Measurements from ENCODE around the gene ALOX5.

Gene ALOX5

DNA sequence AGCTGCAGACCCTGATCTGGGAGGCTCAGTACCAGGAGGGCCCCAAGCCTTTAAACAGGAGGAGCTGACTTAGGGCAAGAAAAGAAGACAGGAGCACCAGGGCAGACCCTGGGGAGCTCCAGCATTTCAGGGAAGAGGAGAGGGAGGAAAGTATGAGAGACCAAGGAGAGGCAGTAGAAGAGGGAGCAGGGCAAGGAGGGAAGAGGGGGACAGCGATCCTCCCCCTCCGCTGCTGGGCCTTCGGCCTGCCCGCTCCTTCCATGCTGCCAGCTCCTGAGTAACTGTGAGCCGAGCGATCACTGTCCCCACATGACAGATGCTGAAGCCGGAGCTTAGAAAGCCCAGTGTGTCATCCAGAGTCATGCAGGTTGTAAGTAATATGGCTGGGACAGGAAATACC is 65.9 kb downstream of the ALOX5 start:
- Mint-ChIP-seq H3K27me3 (ENCODE audit: low read depth) (no peaks in the 10 kb centered on the region), H3K4me3 (no peak overlapping the region), H3K27ac (no peak overlapping the region), H3K9me3 (peaks cover 10% of the 10 kb centered on the region), H3K4me1 (no peaks in the 10 kb centered on the region), H3K36me3 (ENCODE audit: low read depth) (no peaks in the 10 kb centered on the region)
- TF ChIP-seq, protein P1, sequence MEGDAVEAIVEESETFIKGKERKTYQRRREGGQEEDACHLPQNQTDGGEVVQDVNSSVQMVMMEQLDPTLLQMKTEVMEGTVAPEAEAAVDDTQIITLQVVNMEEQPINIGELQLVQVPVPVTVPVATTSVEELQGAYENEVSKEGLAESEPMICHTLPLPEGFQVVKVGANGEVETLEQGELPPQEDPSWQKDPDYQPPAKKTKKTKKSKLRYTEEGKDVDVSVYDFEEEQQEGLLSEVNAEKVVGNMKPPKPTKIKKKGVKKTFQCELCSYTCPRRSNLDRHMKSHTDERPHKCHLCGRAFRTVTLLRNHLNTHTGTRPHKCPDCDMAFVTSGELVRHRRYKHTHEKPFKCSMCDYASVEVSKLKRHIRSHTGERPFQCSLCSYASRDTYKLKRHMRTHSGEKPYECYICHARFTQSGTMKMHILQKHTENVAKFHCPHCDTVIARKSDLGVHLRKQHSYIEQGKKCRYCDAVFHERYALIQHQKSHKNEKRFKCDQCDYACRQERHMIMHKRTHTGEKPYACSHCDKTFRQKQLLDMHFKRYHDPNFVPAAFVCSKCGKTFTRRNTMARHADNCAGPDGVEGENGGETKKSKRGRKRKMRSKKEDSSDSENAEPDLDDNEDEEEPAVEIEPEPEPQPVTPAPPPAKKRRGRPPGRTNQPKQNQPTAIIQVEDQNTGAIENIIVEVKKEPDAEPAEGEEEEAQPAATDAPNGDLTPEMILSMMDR (IDR thresholded peaks at IDR 0.05; ENCODE audit: unreplicated experiment in 3 of 3): no peak

DNA sequence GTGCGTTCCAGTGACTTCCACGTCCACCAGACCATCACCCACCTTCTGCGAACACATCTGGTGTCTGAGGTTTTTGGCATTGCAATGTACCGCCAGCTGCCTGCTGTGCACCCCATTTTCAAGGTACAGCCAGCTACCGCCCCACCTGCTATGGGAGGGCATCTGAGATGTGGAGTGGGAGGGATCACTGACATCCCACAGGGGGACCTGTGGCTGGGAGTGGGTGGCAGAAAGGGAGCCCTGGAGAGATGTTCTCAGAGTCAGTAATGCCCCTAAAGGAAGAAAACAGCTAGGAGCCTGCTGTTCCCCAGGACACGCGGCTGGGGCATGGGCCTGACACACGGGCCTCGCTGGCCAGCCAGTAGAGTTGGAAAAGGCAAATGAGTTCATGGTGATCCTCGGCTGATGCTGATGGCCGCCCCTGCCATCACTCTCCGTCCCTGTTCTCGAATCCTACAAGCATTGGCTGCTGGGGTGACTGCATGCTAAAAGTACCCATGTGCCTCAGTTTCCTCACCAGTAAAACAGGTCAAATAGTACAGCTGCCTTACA is 66.6 kb downstream of the ALOX5 start:
- Mint-ChIP-seq H3K36me3 (ENCODE audit: low read depth) (no peaks in the 10 kb centered on the region), H3K4me1 (no peaks in the 10 kb centered on the region), H3K4me3 (no peak overlapping the region), H3K27me3 (ENCODE audit: low read depth) (peaks cover 2% of the 10 kb centered on the region), H3K27ac (no peak overlapping the region), H3K9me3 (peaks cover 10% of the 10 kb centered on the region)
- TF ChIP-seq, protein P1 (IDR thresholded peaks at IDR 0.05; ENCODE audit: unreplicated experiment in 3 of 3): no peak

DNA sequence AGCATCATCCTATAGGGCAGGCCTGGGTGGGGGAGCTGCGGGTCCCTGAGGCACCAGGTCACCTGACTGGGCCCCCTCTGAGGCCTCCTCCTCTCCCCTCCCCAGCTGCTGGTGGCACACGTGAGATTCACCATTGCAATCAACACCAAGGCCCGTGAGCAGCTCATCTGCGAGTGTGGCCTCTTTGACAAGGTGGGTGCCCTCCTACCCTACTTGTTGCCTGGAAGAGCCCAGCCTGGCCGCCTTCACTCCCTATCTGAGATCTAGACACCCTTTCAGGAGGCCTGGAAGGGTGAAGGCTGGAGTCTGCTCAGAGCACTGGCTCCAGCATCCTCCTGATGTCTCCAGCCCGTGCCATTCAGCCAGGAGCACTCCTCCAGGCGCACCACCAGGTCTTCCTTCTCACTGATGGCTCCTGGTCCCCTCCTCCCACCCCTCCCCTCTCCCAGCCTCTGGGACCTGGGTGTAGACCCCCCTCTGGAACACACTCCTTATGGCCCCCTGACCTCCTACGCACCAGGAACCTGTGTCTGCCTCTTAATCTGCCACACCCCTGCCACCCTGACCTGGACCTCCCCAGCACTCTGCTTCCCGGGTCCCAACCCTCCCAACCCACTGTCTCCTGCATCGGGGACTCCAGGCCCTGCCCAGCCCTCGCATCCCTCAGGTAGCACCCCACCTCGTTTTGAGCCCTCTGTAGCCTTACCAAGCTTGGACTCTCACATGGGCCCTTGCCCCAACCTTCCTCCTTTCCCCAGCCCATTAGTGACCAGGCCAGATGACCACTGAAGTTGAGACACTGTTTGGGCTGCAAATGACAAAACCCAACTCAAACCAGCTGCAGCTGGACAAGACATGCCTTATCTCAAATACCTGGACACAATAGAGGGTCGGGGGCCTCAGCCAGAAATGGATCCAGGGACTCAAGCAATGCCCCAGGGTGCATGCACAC is 67.5 kb downstream of the ALOX5 start:
- H3K27me3 Mint-ChIP-seq (ENCODE audit: low read depth): peaks cover 4% of the 10 kb centered on the region
- no peak overlapping the region for H3K27ac Mint-ChIP-seq
- H3K4me3 Mint-ChIP-seq: no peak overlapping the region
- TF ChIP-seq, protein P1 (IDR thresholded peaks at IDR 0.05; ENCODE audit: unreplicated experiment in 3 of 3): no peak
- H3K9me3 Mint-ChIP-seq: peaks cover 4% of the 10 kb centered on the region
- no peaks in the 10 kb centered on the region for H3K4me1 Mint-ChIP-seq
- no peaks in the 10 kb centered on the region for H3K36me3 Mint-ChIP-seq (ENCODE audit: low read depth)

DNA sequence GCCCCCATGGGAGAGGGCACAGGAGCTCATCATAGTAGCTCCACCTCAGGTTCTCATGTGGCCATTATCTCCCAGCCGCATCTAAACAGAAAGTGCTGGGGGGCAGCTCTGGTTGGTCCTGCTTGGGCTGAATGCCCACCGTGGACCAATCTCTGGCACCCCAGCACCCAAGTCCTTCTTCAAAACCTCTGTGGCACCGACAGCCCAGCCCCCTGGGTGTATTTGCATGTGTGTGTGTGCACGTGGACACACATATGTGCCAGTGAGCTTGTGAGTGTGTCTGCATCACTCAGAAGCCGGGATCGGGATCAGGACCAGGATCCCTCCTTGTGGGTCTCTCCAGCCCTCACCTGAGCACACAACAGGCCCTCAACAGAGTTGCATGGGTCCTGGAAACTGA is 68.2 kb downstream of the ALOX5 start:
- Mint-ChIP-seq H3K4me3 (no peak overlapping the region), H3K27ac (no peak overlapping the region), H3K36me3 (ENCODE audit: low read depth) (no peaks in the 10 kb centered on the region), H3K9me3 (no peaks in the 10 kb centered on the region), H3K27me3 (ENCODE audit: low read depth) (peaks cover 4% of the 10 kb centered on the region), H3K4me1 (no peaks in the 10 kb centered on the region)
- TF ChIP-seq, protein P1 (IDR thresholded peaks at IDR 0.05; ENCODE audit: unreplicated experiment in 3 of 3): no peak

DNA sequence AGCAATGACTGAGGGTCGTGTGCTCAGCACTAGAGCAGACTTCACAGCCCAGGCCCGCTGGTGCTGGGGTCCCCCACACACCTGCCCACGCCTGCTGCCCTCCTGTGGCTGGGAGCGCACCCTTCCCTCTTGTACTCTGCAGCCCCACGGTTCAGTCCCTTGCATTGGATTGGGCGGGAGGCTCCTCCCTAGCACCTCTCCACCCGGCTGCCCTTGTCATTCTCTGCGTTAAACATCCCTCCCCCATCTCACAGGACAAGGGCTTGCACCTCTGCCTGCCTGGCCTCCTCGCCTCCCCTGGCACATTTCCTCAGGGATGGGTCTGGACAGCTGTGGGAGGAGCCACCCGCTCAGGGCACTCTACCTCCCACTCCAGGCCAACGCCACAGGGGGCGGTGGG is 68.6 kb downstream of the ALOX5 start:
- TF ChIP-seq, protein P1 (IDR thresholded peaks at IDR 0.05; ENCODE audit: unreplicated experiment in 3 of 3): no peak
- no peaks in the 10 kb centered on the region for H3K4me1 Mint-ChIP-seq
- no peaks in the 10 kb centered on the region for H3K36me3 Mint-ChIP-seq (ENCODE audit: low read depth)
- no peaks in the 10 kb centered on the region for H3K9me3 Mint-ChIP-seq
- H3K27me3 Mint-ChIP-seq (ENCODE audit: low read depth): peaks cover 4% of the 10 kb centered on the region
- no peak overlapping the region for H3K27ac Mint-ChIP-seq
- H3K4me3 Mint-ChIP-seq: no peak overlapping the region

All from nephron (organoid).